Stimulated activated CD4-positive, alpha-beta T cell treated with anti-CD3 and anti-CD28 coated beads, Interleukin-1b, Interleukin-23, amount 100 ng/mL, for 24 hours (primary cell): ENCODE data around the gene GPC5.
"Not testable (repeated sequence)": the region's sequence is repeated elsewhere in the genome, so short reads cannot be mapped to it uniquely, and the experiment has no call there.

Source experiments
- DNase-seq, 4 experiments: peaks; one replicate each; pipeline ENCODE4 v3.0.0-alpha.2; 2020; ENCODE audit warnings: low read depth in 4 of 4, low spot score in 1 of 4

GPC5 gene

DNA sequence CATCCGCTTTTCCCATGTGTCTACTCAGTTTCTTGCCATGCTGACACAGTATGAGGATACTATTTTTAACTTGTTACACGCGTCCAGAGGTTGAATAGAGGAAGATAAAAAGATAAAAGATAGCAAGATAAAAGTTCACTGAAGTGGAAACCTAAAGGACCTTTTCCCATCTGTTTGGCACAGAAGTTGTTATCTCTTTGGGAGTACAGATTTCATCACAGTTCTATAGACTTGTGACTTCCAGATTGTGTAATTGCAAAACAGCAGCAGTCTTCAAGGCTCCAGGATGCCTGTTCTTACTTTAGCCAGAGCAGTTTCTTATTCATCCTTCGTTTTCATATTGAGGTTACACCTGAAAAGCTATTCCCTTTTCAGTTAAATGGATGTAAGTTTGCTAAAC is 369.2 kb downstream of the GPC5 start:
- no peak for DNase-seq

DNA sequence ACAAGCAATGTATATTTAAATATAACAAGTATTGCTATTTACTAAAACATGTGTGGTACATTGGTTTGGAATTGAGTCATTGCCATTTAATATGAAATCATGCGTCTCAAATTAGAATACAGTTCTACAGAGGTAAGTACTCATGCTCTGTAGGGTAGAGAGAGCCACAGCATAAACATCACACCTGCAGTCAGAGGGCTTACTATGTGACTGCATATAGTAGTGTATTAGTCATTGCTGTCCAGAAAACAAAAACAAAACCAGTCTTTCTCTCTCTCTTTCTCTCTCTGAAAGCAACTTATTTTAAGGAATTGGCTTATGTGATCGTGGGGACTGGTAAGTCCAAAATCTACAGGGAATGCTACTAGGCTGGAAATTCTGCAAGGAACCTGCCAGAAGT is 370.3 kb downstream of the GPC5 start:
- DNase-seq, result no peak

DNA sequence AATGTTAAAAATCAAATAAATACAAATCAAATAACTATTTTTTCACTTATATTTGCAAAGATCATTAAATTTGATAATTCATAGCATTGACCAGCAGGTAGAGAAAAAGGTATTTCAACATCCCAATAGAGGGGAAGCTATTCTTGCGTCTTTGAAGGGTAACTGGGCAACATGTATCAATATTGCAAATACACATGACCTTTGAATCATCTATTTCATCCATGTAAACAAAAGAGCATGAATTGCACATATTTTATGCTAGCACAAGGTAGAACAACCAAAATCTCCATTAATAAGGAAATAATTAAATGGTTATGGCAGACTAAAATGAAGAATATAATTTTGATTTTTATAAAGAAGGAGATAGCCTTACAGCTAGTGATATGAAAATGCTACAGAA is 372.8 kb downstream of the GPC5 start:
- no peak for DNase-seq

GRCh38 chr13:91773591-91774227 is 375.3 kb downstream of the GPC5 start:
- no peak for DNase-seq

- DNase-seq, result no peak
These were observed 376.0 kb downstream of the GPC5 start for GRCh38 chr13:91774397-91774796.

DNA sequence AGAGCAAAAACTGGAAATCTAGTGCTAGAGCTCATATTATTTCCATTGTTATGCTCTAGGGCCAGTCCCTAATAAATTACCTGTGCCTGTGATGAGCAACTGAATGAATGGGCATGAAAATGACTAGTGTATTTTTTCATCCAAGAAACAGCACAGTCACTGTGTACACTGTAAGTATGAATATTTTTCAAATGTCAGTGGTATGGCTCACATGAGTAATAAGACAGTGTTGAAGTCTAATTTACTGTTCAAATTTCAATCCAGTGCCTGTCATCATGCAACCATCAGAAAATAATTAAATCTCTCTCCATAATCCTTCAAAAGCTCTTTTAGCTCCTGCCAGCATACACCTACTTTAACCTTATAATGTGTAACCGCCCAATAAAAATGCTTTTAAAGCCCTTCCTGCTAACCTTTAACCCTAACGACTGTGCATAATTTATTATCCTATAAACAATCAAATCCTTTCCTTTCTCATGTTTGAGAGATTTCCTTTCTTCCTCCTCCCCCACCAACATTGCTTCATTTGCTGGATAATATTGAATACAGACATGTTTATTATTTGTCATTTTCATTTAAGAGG is 378.3 kb downstream of the GPC5 start:
- DNase-seq, result no peak

GRCh38 chr13:91778123-91778522 is 379.7 kb downstream of the GPC5 start:
- DNase-seq, result no peak

- not testable (repeated sequence) for DNase-seq
These were observed 383.7 kb downstream of the GPC5 start for GRCh38 chr13:91781982-91782691.

- no peak for DNase-seq
These were observed 387.2 kb downstream of the GPC5 start for GRCh38 chr13:91785431-91786119.

DNA sequence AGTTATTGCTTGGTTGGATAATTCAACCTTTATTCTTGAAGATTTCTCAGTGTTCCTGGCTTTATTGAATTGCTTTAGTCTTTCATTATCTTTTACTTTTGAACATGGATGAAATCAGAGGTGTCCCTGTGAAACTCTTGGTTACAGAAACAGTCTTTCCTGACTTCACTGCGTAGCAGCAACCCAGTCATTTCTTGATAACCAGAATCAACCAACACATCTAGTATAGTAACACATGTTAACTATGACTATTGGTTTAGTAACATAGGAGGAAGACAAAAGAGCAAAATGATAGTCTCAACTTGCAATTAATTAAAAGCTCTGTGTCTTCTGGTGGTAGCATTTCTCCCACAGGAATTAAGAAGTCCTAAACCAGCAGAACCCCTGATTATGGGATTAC is 393.6 kb downstream of the GPC5 start:
- no peak for DNase-seq

DNA sequence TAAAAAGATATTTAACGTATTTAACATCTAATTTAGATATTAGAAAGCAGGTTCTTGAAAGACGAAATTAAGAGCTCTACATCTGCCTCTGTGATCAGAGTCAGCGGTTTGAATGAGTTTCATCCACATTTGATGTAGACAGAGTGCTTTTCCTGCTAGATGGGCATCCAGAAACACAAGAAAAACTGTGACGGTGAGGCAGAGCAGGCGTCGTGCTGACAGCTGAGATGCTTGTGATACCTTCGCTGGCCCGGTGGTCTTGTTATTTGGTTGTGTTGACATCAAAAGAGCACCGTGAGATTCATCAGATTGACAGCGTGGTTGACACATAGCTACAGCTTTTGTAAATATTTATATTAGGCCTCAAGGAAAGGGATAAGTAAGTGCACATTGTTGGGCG is 399.1 kb downstream of the GPC5 start:
- DNase-seq, result no peak

DNA sequence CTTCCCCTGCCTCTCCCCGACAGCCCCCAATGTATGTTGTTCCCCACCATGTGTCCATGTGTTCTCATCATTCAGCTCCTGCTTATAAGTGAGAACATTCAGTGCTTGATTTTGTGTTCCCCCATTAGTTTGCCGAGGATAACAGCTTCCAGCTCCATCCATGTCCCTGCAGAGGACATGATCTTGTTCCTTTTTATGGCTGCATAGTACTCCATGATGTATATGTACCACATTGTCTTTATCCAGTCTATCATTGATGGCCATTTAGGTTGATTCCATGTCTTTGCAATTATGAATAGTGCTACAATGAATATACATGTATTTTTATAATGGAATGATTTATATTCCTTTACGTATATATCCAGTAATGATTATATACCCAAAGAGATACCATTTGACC is 399.9 kb downstream of the GPC5 start:
- DNase-seq, result not testable (repeated sequence)

DNA sequence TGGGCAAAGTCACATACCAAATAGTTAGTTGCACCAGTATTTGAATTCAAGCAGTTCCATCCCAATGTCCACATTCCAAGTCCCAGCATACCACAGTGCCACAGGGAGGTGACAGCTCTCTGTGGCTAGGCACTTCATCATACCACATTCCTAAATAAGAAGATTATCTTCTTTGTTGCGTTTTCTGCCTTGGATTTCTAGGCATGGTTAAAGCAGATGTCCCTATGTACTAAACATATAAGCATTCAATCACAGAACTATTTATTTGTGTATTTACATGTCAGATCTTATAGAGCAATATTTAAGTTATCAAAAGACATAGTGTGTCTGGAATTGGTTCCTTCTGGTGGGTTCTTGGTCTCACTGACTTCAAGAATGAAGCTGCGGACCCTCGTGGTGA is 403.4 kb downstream of the GPC5 start:
- not testable (repeated sequence) for DNase-seq

DNA sequence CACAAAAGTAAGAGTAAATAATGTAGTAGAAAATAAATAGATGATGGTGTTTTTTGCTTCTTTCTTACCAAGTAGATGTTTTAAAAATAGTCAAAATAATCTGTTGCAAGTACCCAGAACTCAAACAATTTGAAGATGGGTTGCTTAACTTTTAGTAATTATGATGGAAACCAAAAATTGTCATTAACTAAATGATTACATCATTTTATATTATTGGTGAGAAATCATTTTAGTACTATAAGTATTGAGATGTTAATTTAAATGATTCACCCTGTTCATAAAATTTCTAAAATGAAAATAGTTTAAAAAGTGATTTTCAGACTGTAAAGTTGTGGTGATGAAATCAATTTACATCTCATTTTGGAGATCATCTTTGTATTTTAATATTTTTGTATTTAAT is 404.5 kb downstream of the GPC5 start:
- DNase-seq, result no peak

DNA sequence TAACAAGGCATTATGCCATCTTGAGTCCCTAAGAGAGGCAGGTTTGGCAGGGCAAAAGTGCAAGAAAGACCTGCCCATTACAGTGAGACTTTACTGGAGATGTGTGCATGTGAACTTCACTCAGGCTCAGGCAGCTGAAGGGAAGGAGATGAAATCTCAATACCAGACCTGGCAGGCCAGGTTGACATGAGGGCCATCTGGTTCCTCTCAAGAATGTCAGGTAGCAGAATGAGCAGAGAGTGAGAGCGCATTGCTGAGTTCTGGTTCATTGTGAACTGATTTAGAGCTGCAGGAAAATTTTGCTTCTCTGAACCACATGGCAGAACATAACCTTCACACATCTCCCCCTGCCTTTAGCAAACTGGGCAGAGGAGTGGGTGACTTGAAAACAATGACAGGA is 406.3 kb downstream of the GPC5 start:
- DNase-seq, result no peak

- DNase-seq, result no peak
These were observed 407.2 kb downstream of the GPC5 start for GRCh38 chr13:91805605-91806004.

DNA sequence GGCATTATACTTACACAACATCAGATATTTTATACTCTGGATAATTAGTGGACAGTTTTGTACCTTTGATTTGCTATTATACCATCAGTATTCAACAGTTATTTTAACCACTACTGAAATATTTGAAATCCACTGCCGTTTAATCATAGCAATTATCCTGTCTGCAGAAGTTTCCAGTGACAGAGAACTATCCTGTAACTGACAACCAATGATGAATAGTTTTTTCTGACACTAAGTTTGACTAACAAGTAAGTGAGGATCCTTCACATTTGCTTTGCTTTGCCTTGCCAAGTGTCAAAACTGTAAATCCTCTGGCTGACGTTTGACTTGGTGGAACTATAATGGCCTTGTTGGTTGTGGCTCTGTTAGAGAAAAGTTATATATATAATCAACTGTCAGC is 410.7 kb downstream of the GPC5 start:
- DNase-seq, result no peak

- no peak for DNase-seq
These were observed 414.8 kb downstream of the GPC5 start for GRCh38 chr13:91813253-91813652.

DNA sequence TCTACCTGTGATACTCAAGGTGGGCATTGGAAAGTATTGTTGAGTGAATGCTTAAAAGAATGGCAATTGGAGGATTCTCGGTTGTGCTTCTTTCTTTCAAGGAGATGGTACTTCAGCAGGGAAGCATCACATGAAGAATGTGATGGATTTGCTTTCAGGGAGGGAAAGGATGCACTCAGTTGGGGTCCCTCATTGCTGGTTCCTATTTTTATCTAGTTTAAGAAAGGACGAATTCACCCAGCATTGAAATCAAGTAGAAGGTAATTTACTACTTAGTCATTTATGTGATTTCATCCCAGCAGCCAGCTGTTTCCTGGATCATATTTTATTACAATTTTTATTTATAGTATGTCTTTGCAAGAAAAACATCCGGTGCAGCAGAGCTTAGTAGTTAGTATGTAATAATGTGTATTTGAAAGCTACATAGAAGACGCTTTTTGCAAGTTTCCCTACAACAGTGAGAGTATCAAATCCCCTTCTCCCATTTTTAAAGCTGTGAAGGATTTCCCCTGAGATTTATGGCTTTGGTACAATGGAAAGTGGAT is 417.9 kb downstream of the GPC5 start:
- no peak for DNase-seq

GRCh38 chr13:91817250-91817649 is 418.8 kb downstream of the GPC5 start:
- DNase-seq, result no peak

DNA sequence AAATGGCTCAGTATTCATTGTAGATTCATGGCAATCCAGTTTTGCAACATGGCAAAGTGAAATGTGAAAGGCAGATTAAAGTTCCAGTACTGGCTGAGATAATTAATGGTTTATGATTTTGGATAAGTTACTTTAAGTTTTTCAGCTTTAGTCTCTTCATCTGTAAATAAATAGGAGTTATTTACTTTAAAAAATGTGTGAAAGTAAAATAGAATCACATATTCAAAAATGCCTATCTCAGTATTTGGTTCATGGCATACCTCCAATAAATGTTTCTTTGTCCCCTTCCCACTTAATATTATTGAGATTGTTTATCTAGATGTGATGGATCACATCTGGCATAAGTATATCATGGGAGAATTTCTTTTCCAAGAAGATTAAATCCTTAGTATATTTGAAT is 426.0 kb downstream of the GPC5 start:
- DNase-seq, result no peak

DNA sequence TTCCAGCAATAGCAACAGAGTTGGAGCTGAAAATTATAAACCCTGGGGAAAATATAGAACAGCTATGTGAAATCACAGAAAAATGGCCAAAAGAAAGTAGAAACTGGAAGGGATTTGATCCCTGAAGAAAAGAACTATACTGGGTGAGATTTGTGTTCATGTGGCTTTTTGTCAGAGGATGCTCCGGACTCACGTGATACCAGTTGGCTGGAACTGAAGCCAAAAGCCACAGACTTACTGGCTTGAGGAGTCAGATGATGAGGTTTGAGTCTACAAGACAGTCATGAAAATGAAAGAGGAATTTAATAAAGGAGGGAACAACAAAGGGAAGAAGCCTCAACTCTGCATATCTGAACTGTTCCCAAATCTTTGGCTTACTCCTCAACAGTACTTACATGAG is 427.1 kb downstream of the GPC5 start:
- no peak for DNase-seq
